Hindlimb muscle (tissue), 1 donor: ENCODE results near the gene NOP14. TPM values are rescaled to one million over a fixed set of nuclear protein-coding genes. Genes with fewer than 3 reads are reported as not detected.
"Not testable (repeated sequence)": the region's sequence is repeated elsewhere in the genome, so short reads cannot be mapped to it uniquely, and the experiment has no call there.

Source experiments
- DNase-seq: peaks from one replicate; pipeline ENCODE4 v3.0.0-alpha.2; 2013
- polyA plus RNA-seq: library from polyadenylated mRNA; unstranded; fragments of 120-200 nt; gene quantifications from one replicate; pipeline ENCODE4 v1.2.1, GENCODE V29; 2013; ENCODE audit not compliant: insufficient read length

The NOP14 gene
- polyA plus RNA-seq, 1 donor, result 27.0 TPM

GRCh38 chr4:2961811-2962441 lies 1.3 kb downstream of the NOP14 start:
- no peak for DNase-seq

- no peak for DNase-seq
Measured at GRCh38 chr4:2961421-2961810, 1.8 kb downstream of the NOP14 start.

- not testable (repeated sequence) for DNase-seq
Measured at GRCh38 chr4:2960450-2960849, 2.8 kb downstream of the NOP14 start.

- no peak for DNase-seq
Measured at GRCh38 chr4:2958446-2958845, 4.8 kb downstream of the NOP14 start.

GRCh38 chr4:2955186-2956044 lies 7.8 kb downstream of the NOP14 start:
- not testable (repeated sequence) for DNase-seq

GRCh38 chr4:2954358-2955185 lies 8.6 kb downstream of the NOP14 start:
- no peak for DNase-seq

GRCh38 chr4:2953496-2953895 lies 9.7 kb downstream of the NOP14 start:
- no peak for DNase-seq

- DNase-seq, result no peak
Measured at GRCh38 chr4:2950221-2950989, 12.8 kb downstream of the NOP14 start.

- no peak for DNase-seq
Measured at GRCh38 chr4:2949782-2950125, 13.5 kb downstream of the NOP14 start.

GRCh38 chr4:2948895-2949781 lies 14.1 kb downstream of the NOP14 start:
- DNase-seq, result no peak

- no peak for DNase-seq
Measured at GRCh38 chr4:2947926-2948325, 15.3 kb downstream of the NOP14 start.

- no peak for DNase-seq
Measured at GRCh38 chr4:2946812-2947600, 16.2 kb downstream of the NOP14 start.

GRCh38 chr4:2945619-2946604 lies 17.3 kb downstream of the NOP14 start:
- DNase-seq, result not testable (repeated sequence)

GRCh38 chr4:2944586-2945526 lies 18.4 kb downstream of the NOP14 start:
- no peak for DNase-seq

- DNase-seq, result no peak
Measured at GRCh38 chr4:2944091-2944482, 19.1 kb downstream of the NOP14 start.

GRCh38 chr4:2943364-2944090 lies 19.7 kb downstream of the NOP14 start:
- no peak for DNase-seq
